Activated CD4-positive, alpha-beta T cell treated with anti-CD3 and anti-CD28 coated beads for 36 hours (primary cell): ENCODE measurements around the gene RAPGEF2. TPM values are rescaled to one million over a fixed set of nuclear protein-coding genes. Genes with fewer than 3 reads are reported as not detected.

ENCODE experiments used
- ATAC-seq: fragments of 200-7000 bp; cut with Tn5 transposase; one replicate; pipeline ENCODE4 v1.10.0; 2021; ENCODE audit warnings: mild to moderate bottlenecking, moderate library complexity
- CTCF ChIA-PET: fragments of 350-600 bp; sonication (Branson Sonifier 250); formaldehyde crosslinking; loops from one replicate; lab custom pipeline; 2021; ENCODE audit warnings: antibody characterized with exemption; lab: Charles Lee
- POLR2A ChIA-PET: fragments of 350-600 bp; sonication (Branson Sonifier 250); formaldehyde crosslinking; loops from one replicate; lab custom pipeline; 2021; ENCODE audit warnings: antibody characterized with exemption, inconsistent platforms; lab: Charles Lee
- DNase-seq: peaks from one replicate; pipeline ENCODE4 v3.0.0-alpha.2; 2020
- H3K27ac Mint-ChIP-seq: one replicate; pipeline ENCODE4 v1.8.0; 2021; ENCODE audit warnings: mixed read lengths
- H3K27me3 Mint-ChIP-seq: one replicate; pipeline ENCODE4 v1.8.0; 2021; ENCODE audit warnings: mixed read lengths
- H3K36me3 Mint-ChIP-seq: one replicate; pipeline ENCODE4 v1.8.0; 2021; ENCODE audit warnings: low read depth, mixed read lengths
- H3K4me1 Mint-ChIP-seq: one replicate; pipeline ENCODE4 v1.8.0; 2021; ENCODE audit warnings: mixed read lengths
- H3K4me3 Mint-ChIP-seq: one replicate; pipeline ENCODE4 v1.8.0; 2021; ENCODE audit warnings: mild to moderate bottlenecking, moderate library complexity, mixed read lengths
- H3K9me3 Mint-ChIP-seq: one replicate; pipeline ENCODE4 v1.8.0; 2021; ENCODE audit warnings: low read depth, mixed read lengths
- intact Hi-C, 2 experiments: fragments of 100-400 bp; cut with DNase I in 1 of 2; cut with micrococcal nuclease in 1 of 2; formaldehyde crosslinking; loops; one replicate each; pipeline versions ENCODE4 v1.14.2 to v1.15.1; 2022 to 2024; cut with DNase I, micrococcal nuclease
- total RNA-seq, 2 experiments: library from RNA; stranded (reverse); gene quantifications; one replicate each; pipeline ENCODE4 v1.2.3, GENCODE V29; 2021

The RAPGEF2 gene
- total RNA-seq, 2 experiments from 2014 or later: 18.5 to 20.2 TPM

GRCh38 chr4:159169404-159170302 is 66.8 kb downstream of the RAPGEF2 start:
- Mint-ChIP-seq H3K9me3 (no peaks in the 10 kb centered on the region), H3K4me3 (no peak overlapping the region), H3K4me1 (peaks cover 50% of the 10 kb centered on the region), H3K36me3 (no peaks in the 10 kb centered on the region), H3K27ac (no peak overlapping the region), H3K27me3 (no peaks in the 10 kb centered on the region)
- ChIA-PET CTCF (no interaction called here), POLR2A (no interaction called here)
- intact Hi-C loops: loop anchor here in 1 of 2 experiments (10.0 kb wide), 1 partner anchor 915 kb away; no protein-coding TSS in a partner anchor
- no peak for ATAC-seq
- DNase-seq: no peak

- ChIA-PET CTCF (interaction anchor here (0.8 to 1.6 kb wide), 2 partner anchors 32 to 313 kb away, joined by 4 read pairs; no protein-coding TSS in a partner anchor), POLR2A (no interaction called here)
- peaks cover 63% of the 10 kb centered on the region for H3K4me1 Mint-ChIP-seq
- ATAC-seq (peak; percentile 88), DNase-seq (peak; percentile 43)
- no peaks in the 10 kb centered on the region for H3K36me3 Mint-ChIP-seq
- intact Hi-C loops: loop anchor here in 1 of 2 experiments (10.0 kb wide), 1 partner anchor 916 kb away; no protein-coding TSS in a partner anchor
- no peaks in the 10 kb centered on the region for H3K9me3 Mint-ChIP-seq
- H3K27me3 Mint-ChIP-seq: no peaks in the 10 kb centered on the region
- H3K27ac Mint-ChIP-seq: no peak overlapping the region
- H3K4me3 Mint-ChIP-seq: no peak overlapping the region
Observed at GRCh38 chr4:159171287-159171686, 68.4 kb downstream of the RAPGEF2 start.

GRCh38 chr4:159173886-159174285 is 71.0 kb downstream of the RAPGEF2 start:
- Mint-ChIP-seq H3K27ac (no peak overlapping the region), H3K4me3 (no peak overlapping the region), H3K9me3 (no peaks in the 10 kb centered on the region), H3K4me1 (peaks cover 65% of the 10 kb centered on the region), H3K36me3 (no peaks in the 10 kb centered on the region), H3K27me3 (no peaks in the 10 kb centered on the region)
- intact Hi-C loops: loop anchor here (2.0 to 10.0 kb wide), 3 partner anchors 67 to 919 kb away; partner anchors contain the start of gene PPID (in 1 of the 2)
- no peak for DNase-seq
- CTCF ChIA-PET: interaction anchor here (0.7 to 1.1 kb wide), 2 partner anchors 29 to 36 kb away, joined by 4 read pairs; no protein-coding TSS in a partner anchor
- POLR2A ChIA-PET: no interaction called here
- ATAC-seq: no peak

GRCh38 chr4:159174645-159175084 is 71.8 kb downstream of the RAPGEF2 start:
- POLR2A ChIA-PET: no interaction called here
- no peak for DNase-seq
- Mint-ChIP-seq H3K4me1 (peaks cover 69% of the 10 kb centered on the region), H3K9me3 (no peaks in the 10 kb centered on the region), H3K27ac (no peak overlapping the region), H3K36me3 (no peaks in the 10 kb centered on the region), H3K4me3 (no peak overlapping the region), H3K27me3 (no peaks in the 10 kb centered on the region)
- ATAC-seq: no peak
- intact Hi-C loops: loop anchor here (1.0 to 10.0 kb wide), 10 partner anchors 67 to 920 kb away; partner anchors contain the start of genes C4orf46 (in 1 of the 2), ETFDH (in 1 of the 2) and PPID (in 1 of the 2)
- CTCF ChIA-PET: interaction anchor here (0.6 kb wide), 1 partner anchor 109 kb away, joined by 3 read pairs; no protein-coding TSS in a partner anchor

GRCh38 chr4:159175085-159175988 is 72.5 kb downstream of the RAPGEF2 start:
- Mint-ChIP-seq H3K9me3 (no peaks in the 10 kb centered on the region), H3K4me3 (no peak overlapping the region), H3K36me3 (no peaks in the 10 kb centered on the region), H3K27ac (no peak overlapping the region), H3K4me1 (peaks cover 68% of the 10 kb centered on the region), H3K27me3 (no peaks in the 10 kb centered on the region)
- ChIA-PET CTCF (interaction anchor here (0.5 to 2.4 kb wide), 6 partner anchors 10 to 328 kb away, joined by 3 to 7 read pairs (median 3); no protein-coding TSS in a partner anchor), POLR2A (no interaction called here)
- DNase-seq (peak; percentile 71), ATAC-seq (peak; percentile 69)
- intact Hi-C loops: loop anchor here (1.0 to 10.0 kb wide), 10 partner anchors 68 to 921 kb away; partner anchors contain the start of genes C4orf46 (in 1 of the 2), ETFDH (in 1 of the 2) and PPID (in 1 of the 2)

- ATAC-seq: no peak
Observed at GRCh38 chr4:159175989-159176375, 73.1 kb downstream of the RAPGEF2 start.

GRCh38 chr4:159177265-159178150 is 74.6 kb downstream of the RAPGEF2 start:
- ATAC-seq: peak; percentile 44
- Mint-ChIP-seq H3K9me3 (no peaks in the 10 kb centered on the region), H3K4me1 (peaks cover 49% of the 10 kb centered on the region), H3K27ac (no peak overlapping the region), H3K36me3 (no peaks in the 10 kb centered on the region), H3K4me3 (no peak overlapping the region), H3K27me3 (no peaks in the 10 kb centered on the region)
- no peak for DNase-seq
- POLR2A ChIA-PET: no interaction called here
- intact Hi-C loops: loop anchor here (2.0 to 10.0 kb wide), 6 partner anchors 70 to 923 kb away; partner anchors contain the start of genes C4orf46 (in 1 of the 2) and ETFDH (in 1 of the 2)
- CTCF ChIA-PET: interaction anchor here (0.9 to 2.4 kb wide), 7 partner anchors 9 to 326 kb away, joined by 3 to 7 read pairs (median 4); no protein-coding TSS in a partner anchor

More at GRCh38 chr4:159175989-159176375, 73.1 kb downstream of the RAPGEF2 start:
- H3K27me3 Mint-ChIP-seq: no peaks in the 10 kb centered on the region
- no peak for DNase-seq
- no peak overlapping the region for H3K4me3 Mint-ChIP-seq
- no peak overlapping the region for H3K27ac Mint-ChIP-seq
- intact Hi-C loops: loop anchor here (1.0 to 10.0 kb wide), 11 partner anchors 69 to 921 kb away; partner anchors contain the start of genes C4orf46 (in 1 of the 2), ETFDH (in 1 of the 2) and PPID (in 1 of the 2)
- no peaks in the 10 kb centered on the region for H3K9me3 Mint-ChIP-seq
- CTCF ChIA-PET: interaction anchor here (0.5 to 2.4 kb wide), 6 partner anchors 9 to 329 kb away, joined by 3 to 7 read pairs (median 3); no protein-coding TSS in a partner anchor
- H3K4me1 Mint-ChIP-seq: peaks cover 63% of the 10 kb centered on the region
- H3K36me3 Mint-ChIP-seq: no peaks in the 10 kb centered on the region
- POLR2A ChIA-PET: no interaction called here

- no peak overlapping the region for H3K4me3 Mint-ChIP-seq
- ATAC-seq: peak; percentile 14
- intact Hi-C loops: loop anchor here (5.0 to 10.0 kb wide), 5 partner anchors 71 to 923 kb away; partner anchors contain the start of genes C4orf46 (in 1 of the 2) and ETFDH (in 1 of the 2)
- POLR2A ChIA-PET: no interaction called here
- H3K27ac Mint-ChIP-seq: no peak overlapping the region
- H3K36me3 Mint-ChIP-seq: no peaks in the 10 kb centered on the region
- H3K4me1 Mint-ChIP-seq: peaks cover 47% of the 10 kb centered on the region
- CTCF ChIA-PET: interaction anchor here (1.0 to 2.3 kb wide), 4 partner anchors 9 to 326 kb away, joined by 3 to 7 read pairs (median 4); no protein-coding TSS in a partner anchor
- DNase-seq: no peak
- no peaks in the 10 kb centered on the region for H3K27me3 Mint-ChIP-seq
- H3K9me3 Mint-ChIP-seq: no peaks in the 10 kb centered on the region
Observed at GRCh38 chr4:159178151-159178546, 75.3 kb downstream of the RAPGEF2 start.

GRCh38 chr4:159178979-159179969 is 76.4 kb downstream of the RAPGEF2 start:
- ChIA-PET CTCF (interaction anchor here (0.9 to 1.2 kb wide), 2 partner anchors 321 to 452 kb away, joined by 3 read pairs; no protein-coding TSS in a partner anchor), POLR2A (no interaction called here)
- H3K4me1 Mint-ChIP-seq: peaks cover 42% of the 10 kb centered on the region
- H3K27me3 Mint-ChIP-seq: no peaks in the 10 kb centered on the region
- intact Hi-C loops: loop anchor here (5.0 to 10.0 kb wide), 5 partner anchors 72 to 924 kb away; partner anchors contain the start of genes C4orf46 (in 1 of the 2) and ETFDH (in 1 of the 2)
- no peaks in the 10 kb centered on the region for H3K9me3 Mint-ChIP-seq
- H3K27ac Mint-ChIP-seq: no peak overlapping the region
- no peak for DNase-seq
- peaks cover 2% of the 10 kb centered on the region for H3K36me3 Mint-ChIP-seq
- ATAC-seq: peak; percentile 17
- no peak overlapping the region for H3K4me3 Mint-ChIP-seq
